Kidney epithelial cell (primary cell): Measurements from ENCODE around the gene COCH. TPM values are rescaled to one million over a fixed set of nuclear protein-coding genes. Genes with fewer than 3 reads are reported as not detected.

Experiments
- DNase-seq: peaks from one replicate; pipeline ENCODE4 v3.0.0-alpha.2; 2010; ENCODE audit warnings: low read depth
- H3K27me3 ChIP-seq: 2 replicates; pipeline ENCODE4 v1.6.0; 2011; ENCODE audit warnings: low read length; ENCODE audit not compliant: control insufficient read depth, insufficient read depth
- H3K36me3 ChIP-seq: 2 replicates; pipeline ENCODE4 v1.5.1; 2011; ENCODE audit warnings: low read length; ENCODE audit not compliant: control insufficient read depth, insufficient read depth
- H3K4me3 ChIP-seq: 2 replicates; pipeline ENCODE4 v1.5.1; 2011; ENCODE audit warnings: low read depth, mild to moderate bottlenecking, control low read depth, low read length
- CTCF ChIP-seq: IDR thresholded peaks from 2 replicates; pipeline ENCODE4 v1.5.1; 2011; ENCODE audit warnings: mild to moderate bottlenecking, moderate library complexity, low read length, control low read depth, inconsistent platforms; ENCODE audit not compliant: insufficient read depth, poor library complexity, severe bottlenecking
- total RNA-seq: library from RNA; depleted of rRNA; stranded (reverse); fragments of >200 nt; gene quantifications from 2 replicates; pipeline ENCODE4 v1.2.3, GENCODE V29; 2015

Gene COCH
- total RNA-seq, 1 donor from 2014 or later, result 16.4 TPM

GRCh38 chr14:30935445-30935844 is 61.1 kb downstream of the COCH start:
- no peaks in the 10 kb centered on the region for H3K27me3 ChIP-seq
- H3K36me3 ChIP-seq, result no peaks in the 10 kb centered on the region
- DNase-seq, result no peak
- no peak overlapping the region for H3K4me3 ChIP-seq
- no peak for TF ChIP-seq CTCF

GRCh38 chr14:30938617-30939016 is 64.3 kb downstream of the COCH start:
- H3K4me3 ChIP-seq, result no peak overlapping the region
- no peak for DNase-seq

More at GRCh38 chr14:30938617-30939016, 64.3 kb downstream of the COCH start:
- Histone ChIP-seq H3K36me3 (no peaks in the 10 kb centered on the region), H3K27me3 (no peaks in the 10 kb centered on the region)
- TF ChIP-seq CTCF, result no peak

Other genes with a start within 250 kb of the COCH start
- gene AP4S1, start 151.1 kb downstream of the COCH start, total RNA-seq, result 5.5 and 16.0 TPM in 2 replicates
- gene STRN3, start 151.8 kb downstream of the COCH start, total RNA-seq, result 30.5 and 34.2 TPM in 2 replicates